ENCODE results near the gene ABCB8.

The ABCB8 gene

DNA sequence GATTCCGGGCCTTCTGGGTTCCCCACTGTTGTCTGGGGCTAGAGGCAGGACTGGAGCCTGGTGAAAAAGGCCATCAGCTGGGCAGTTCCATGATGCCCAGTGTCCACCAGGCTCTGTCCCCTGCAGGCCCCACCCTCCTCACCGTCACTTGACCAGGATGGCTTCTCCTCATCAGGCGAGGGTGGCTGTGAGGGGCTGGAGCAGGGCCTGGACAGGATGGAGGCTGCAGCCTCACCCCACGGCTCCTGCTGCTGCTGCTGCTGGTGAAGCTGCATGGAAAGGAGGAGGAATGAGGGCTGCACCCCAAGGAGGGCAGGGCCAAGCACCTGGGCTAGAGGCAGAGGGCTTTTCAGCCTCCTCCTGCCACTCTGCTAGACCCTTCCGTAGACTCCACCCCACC, 12.3 kb upstream of the ABCB8 start:
- CTCF ChIA-PET = interaction anchor here (0.5 to 3.9 kb wide), 3 partner anchors 8 to 95 kb away, joined by 3 to 40 read pairs (median 40); partner anchors contain the start of gene ABCB8
- POLR2A ChIA-PET = interaction anchor here (1.0 kb wide), 1 partner anchor 43 kb away, joined by 3 read pairs; the partner anchor contains the start of gene SLC4A2

DNA sequence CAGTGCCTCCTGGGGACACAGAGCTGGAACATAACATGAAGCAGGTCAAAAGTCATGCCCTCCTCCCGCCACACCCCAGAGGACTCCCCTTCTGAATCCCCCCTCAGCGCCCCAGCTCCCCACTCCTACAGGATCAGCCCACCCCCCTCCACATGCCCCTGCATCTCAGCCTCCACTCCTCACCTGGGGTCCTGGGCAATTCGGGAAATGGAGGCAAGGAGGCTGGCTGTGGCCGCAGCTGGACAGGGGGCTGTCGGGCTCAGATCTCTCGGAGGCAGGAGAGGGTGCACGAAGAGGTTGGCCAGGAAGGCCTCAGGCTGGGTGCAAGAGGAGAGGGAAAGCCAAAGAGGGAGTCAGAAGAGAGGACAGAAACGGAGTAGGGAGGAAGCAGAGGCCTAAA, 11.7 kb upstream of the ABCB8 start:
- ChIA-PET CTCF (interaction anchor here (0.5 to 3.9 kb wide), 3 partner anchors 9 to 94 kb away, joined by 3 to 40 read pairs (median 40); partner anchors contain the start of gene ABCB8), POLR2A (interaction anchor here (1.0 kb wide), 1 partner anchor 43 kb away, joined by 3 read pairs; the partner anchor contains the start of gene SLC4A2)
- TF ChIP-seq ELF4 (IDR thresholded peaks at IDR 0.05) (no peak), FOXK2 (IDR thresholded peaks at IDR 0.05) (no peak), NFRKB (IDR thresholded peaks at IDR 0.05) (no peak), ZNF384 (IDR thresholded peaks at IDR 0.05) (no peak), CTBP1 (IDR thresholded peaks at IDR 0.05; ENCODE audit: borderline replicate concordance) (no peak), SUZ12 (IDR thresholded peaks at IDR 0.05) (no peak), ARNT (IDR thresholded peaks at IDR 0.05) (no peak), TARDBP (IDR thresholded peaks at IDR 0.05) (no peak), HDGF (IDR thresholded peaks at IDR 0.05; ENCODE audit: borderline replicate concordance) (no peak), LEF1 (IDR thresholded peaks at IDR 0.05; ENCODE audit: borderline replicate concordance) (no peak), FOXA1 (IDR thresholded peaks at IDR 0.05) (no peak), FOXM1 (IDR thresholded peaks at IDR 0.05; ENCODE audit: borderline replicate concordance) (no peak), SP1 (IDR thresholded peaks at IDR 0.05) (no peak)
- TF ChIP-seq, protein P1, sequence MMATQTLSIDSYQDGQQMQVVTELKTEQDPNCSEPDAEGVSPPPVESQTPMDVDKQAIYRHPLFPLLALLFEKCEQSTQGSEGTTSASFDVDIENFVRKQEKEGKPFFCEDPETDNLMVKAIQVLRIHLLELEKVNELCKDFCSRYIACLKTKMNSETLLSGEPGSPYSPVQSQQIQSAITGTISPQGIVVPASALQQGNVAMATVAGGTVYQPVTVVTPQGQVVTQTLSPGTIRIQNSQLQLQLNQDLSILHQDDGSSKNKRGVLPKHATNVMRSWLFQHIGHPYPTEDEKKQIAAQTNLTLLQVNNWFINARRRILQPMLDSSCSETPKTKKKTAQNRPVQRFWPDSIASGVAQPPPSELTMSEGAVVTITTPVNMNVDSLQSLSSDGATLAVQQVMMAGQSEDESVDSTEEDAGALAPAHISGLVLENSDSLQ (IDR thresholded peaks at IDR 0.05) = no peak
- no peak for DNase-seq (ENCODE audit: extremely low spot score)

More for the DNA sequence above, 12.3 kb upstream of the ABCB8 start:
- DNase-seq (ENCODE audit: extremely low spot score) = no peak
- TF ChIP-seq SUZ12 (IDR thresholded peaks at IDR 0.05) = no peak
- no peak for TF ChIP-seq FOXM1 (IDR thresholded peaks at IDR 0.05; ENCODE audit: borderline replicate concordance)
- no peak for TF ChIP-seq BHLHE40 (IDR thresholded peaks at IDR 0.05; ENCODE audit: borderline replicate concordance)
- no peak for TF ChIP-seq FOXA1 (IDR thresholded peaks at IDR 0.05)

DNA sequence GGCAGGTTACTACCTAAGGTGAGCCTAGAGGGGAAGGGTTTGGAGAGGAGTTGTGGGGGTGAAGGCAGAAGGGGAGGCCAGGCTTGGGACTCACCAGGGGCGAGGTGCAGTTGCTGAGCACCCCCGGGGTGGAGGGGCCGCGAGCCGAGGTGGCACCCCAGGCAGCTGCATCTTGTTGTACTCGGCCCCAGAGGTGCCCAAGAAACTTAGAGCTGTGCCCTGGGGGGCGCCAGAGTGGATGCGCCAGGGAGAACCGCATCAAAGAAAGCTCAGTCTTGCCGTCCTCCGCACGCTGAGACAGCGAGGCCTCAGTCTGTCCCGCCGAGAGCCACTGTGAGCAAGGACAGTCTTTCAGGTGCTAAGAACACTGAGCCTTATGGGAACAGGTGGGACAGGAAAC, 11.3 kb upstream of the ABCB8 start:
- DNase-seq (ENCODE audit: extremely low spot score) = no peak
- CTCF ChIA-PET = interaction anchor here (1.2 to 3.9 kb wide), 4 partner anchors 9 to 94 kb away, joined by 5 to 40 read pairs (median 23); partner anchors contain the start of gene ABCB8
- POLR2A ChIA-PET = interaction anchor here (1.0 kb wide), 1 partner anchor 42 kb away, joined by 3 read pairs; the partner anchor contains the start of gene SLC4A2
- TF ChIP-seq ELF4 (IDR thresholded peaks at IDR 0.05) (no peak), FOXK2 (IDR thresholded peaks at IDR 0.05) (no peak), ARNT (IDR thresholded peaks at IDR 0.05) (no peak), NFRKB (IDR thresholded peaks at IDR 0.05) (no peak), LEF1 (IDR thresholded peaks at IDR 0.05; ENCODE audit: borderline replicate concordance) (no peak), FOXM1 (IDR thresholded peaks at IDR 0.05; ENCODE audit: borderline replicate concordance) (no peak), SUZ12 (IDR thresholded peaks at IDR 0.05) (no peak), ZNF384 (IDR thresholded peaks at IDR 0.05) (no peak), HDGF (IDR thresholded peaks at IDR 0.05; ENCODE audit: borderline replicate concordance) (no peak), L3MBTL2 (conservative IDR thresholded peaks at IDR 0.05) (no peak), SP1 (IDR thresholded peaks at IDR 0.05) (no peak)
- TF ChIP-seq, protein P1 (IDR thresholded peaks at IDR 0.05) = no peak

- ChIA-PET CTCF (interaction anchor here (0.7 to 3.9 kb wide), 12 partner anchors 10 to 639 kb away, joined by 3 to 40 read pairs (median 5); partner anchors contain the start of gene ABCB8), POLR2A (interaction anchor here (2.9 kb wide), 1 partner anchor 11 kb away, joined by 30 read pairs; the partner anchor contains the start of gene ABCB8)
- TF ChIP-seq BHLHE40 (IDR thresholded peaks at IDR 0.05; ENCODE audit: borderline replicate concordance) = no peak
- no peak for TF ChIP-seq SUZ12 (IDR thresholded peaks at IDR 0.05)
- TF ChIP-seq CTBP1 (IDR thresholded peaks at IDR 0.05; ENCODE audit: borderline replicate concordance) = no peak
- no peak for TF ChIP-seq FOXA1 (IDR thresholded peaks at IDR 0.05)
- TF ChIP-seq FOXK2 (IDR thresholded peaks at IDR 0.05) = no peak
- TF ChIP-seq FOXM1 (IDR thresholded peaks at IDR 0.05; ENCODE audit: borderline replicate concordance) = no peak
- TF ChIP-seq L3MBTL2 (conservative IDR thresholded peaks at IDR 0.05) = no peak
- TF ChIP-seq TARDBP (IDR thresholded peaks at IDR 0.05) = no peak
- TF ChIP-seq ARNT (IDR thresholded peaks at IDR 0.05) = no peak
- TF ChIP-seq ELF4 (IDR thresholded peaks at IDR 0.05) = no peak
- TF ChIP-seq ZNF384 (IDR thresholded peaks at IDR 0.05) = no peak
- TF ChIP-seq NFRKB (IDR thresholded peaks at IDR 0.05) = no peak
- no peak for TF ChIP-seq LEF1 (IDR thresholded peaks at IDR 0.05; ENCODE audit: borderline replicate concordance)
- TF ChIP-seq, protein P1 (IDR thresholded peaks at IDR 0.05) = no peak
- no peak for TF ChIP-seq HDGF (IDR thresholded peaks at IDR 0.05; ENCODE audit: borderline replicate concordance)
- no peak for TF ChIP-seq SP1 (IDR thresholded peaks at IDR 0.05)
- DNase-seq (ENCODE audit: extremely low spot score) = no peak
These were observed 10.8 kb upstream of the ABCB8 start for GRCh38 chr7:151017370-151017952.

DNA sequence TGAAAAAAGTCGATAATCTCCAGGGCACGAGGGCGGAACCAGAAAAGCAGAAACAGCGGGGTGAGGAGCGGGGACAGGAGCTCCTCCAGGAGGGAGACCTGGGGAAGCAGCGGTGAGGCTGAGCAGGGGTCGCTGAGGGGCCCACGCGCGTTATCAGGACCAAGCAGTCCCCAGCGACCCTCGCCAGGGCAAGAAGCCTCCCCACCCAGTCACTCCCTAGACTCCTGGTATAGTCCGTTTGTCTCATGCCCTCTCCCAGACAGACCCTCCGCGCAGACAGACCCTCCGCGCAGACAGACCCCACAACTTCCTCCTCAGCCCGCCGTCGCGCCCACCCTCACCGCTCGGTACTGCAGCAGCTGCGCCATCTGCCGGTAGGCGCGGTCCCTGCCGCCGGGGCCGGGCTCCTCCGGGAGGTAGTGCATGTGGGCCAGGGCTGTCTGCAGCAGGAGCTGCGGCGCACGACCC, 10.3 kb upstream of the ABCB8 start:
- ChIA-PET POLR2A (interaction anchor here (0.7 to 2.9 kb wide), 3 partner anchors 10 to 91 kb away, joined by 3 to 30 read pairs (median 4); partner anchors contain the start of genes ABCB8 and TMUB1), CTCF (interaction anchor here (0.6 to 3.9 kb wide), 21 partner anchors 9 to 640 kb away, joined by 3 to 40 read pairs (median 5); partner anchors contain the start of gene ABCB8)
- peak; percentile 95 for DNase-seq (ENCODE audit: extremely low spot score)
- TF ChIP-seq NFRKB (IDR thresholded peaks at IDR 0.05) (no peak), HDGF (IDR thresholded peaks at IDR 0.05; ENCODE audit: borderline replicate concordance) (peak; percentile 17; the same call in 1 of the 2 replicates)
